ENCODE measurements around the gene KCNS1.
"Not testable (repeated sequence)": the region's sequence is repeated elsewhere in the genome, so short reads cannot be mapped to it uniquely, and the experiment has no call there.

The KCNS1 gene

DNA sequence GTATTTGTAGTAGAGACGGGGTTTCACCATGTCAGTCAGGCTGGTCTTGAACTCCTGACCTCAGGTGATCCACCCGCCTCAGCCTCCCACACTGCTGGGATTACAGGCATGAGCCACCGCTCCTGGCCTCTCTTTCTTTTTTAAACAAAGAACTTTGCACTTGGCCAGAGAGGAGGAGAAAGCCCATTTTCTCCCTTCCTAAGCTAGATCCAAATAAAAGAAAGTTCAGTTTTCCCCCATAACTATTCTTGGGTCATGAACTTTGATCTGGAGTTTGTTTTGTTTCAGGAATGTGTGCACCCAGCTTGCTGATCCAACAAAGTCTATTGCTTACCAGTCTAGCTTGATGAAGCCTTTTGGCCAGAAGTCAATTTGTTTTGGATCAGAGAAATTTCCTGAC, 23.4 kb downstream of the KCNS1 start:
- no peak for DNase-seq (ENCODE audit: low read depth in 2 of 2)

DNA sequence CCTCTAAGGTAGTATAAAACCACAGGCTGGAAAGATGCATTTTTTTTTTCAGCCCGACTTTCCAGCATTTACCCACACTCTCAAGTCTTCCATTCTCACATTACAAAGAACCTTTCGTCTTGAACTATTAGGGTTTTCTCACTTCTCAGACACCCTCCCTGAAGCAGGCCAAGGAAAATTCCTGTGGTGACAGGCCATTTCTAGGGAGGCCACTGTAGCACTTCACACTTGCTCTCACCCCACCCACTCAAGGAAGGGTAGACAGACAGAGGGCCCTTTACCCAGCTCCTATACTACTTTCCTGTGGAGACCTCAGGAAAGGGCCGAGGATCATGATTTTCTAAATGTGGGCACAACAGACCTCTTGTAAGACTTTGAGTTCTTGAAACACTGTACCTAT, 27.7 kb downstream of the KCNS1 start:
- no peak for DNase-seq (ENCODE audit: low read depth in 2 of 2)

DNA sequence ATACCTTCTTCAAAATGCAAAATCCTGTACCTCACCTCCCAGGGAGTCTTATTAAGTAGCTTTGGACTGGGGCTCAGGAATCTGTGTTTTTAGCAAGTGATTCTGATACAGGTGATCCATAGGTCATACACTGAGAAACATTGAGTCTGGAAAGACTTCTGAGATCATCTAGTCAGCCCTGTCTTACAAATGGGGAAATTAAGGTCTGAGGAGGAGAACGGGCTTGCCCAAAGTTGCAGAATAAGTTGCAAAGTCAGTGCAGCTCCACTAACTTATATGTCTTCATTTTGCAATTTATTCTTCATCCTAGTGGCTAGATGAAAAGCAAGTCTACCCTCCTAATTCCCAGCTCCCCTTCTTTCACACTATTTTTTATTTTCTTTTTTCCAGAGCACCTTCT, 28.9 kb downstream of the KCNS1 start:
- no peak for DNase-seq (ENCODE audit: low read depth in 2 of 2)

DNA sequence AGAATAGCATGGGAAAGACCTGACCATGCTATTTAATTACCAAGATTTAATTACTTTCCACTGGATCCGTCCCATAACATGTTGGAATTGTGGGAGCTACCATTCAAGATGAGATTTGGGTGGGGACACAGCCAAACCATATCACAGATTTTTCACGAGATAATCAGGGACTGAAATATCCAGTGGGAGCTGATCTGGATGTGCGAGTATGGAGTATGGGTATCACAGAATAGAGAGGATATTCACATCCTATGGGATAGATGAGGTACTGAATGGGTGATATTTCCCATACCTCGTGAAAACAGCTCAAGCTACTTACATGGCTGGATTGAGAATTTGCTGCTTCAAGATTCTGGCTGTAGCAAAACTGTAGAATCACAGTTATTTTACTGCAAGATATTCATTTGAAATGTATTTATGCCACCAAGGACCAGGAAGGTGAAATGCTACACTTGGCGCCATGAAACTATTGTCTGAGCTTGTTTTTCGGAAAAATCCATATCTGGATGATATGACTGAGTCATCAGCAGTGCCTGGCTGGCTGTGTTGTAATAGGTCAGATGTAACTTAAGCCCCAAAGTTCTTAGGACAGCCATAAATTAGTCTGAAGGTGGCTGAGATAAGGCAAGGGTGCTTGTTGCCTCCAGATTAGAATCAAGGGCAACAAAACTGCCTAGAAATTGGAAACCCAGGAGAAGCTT, 29.8 kb downstream of the KCNS1 start:
- DNase-seq (ENCODE audit: low read depth in 2 of 2): no peak

DNA sequence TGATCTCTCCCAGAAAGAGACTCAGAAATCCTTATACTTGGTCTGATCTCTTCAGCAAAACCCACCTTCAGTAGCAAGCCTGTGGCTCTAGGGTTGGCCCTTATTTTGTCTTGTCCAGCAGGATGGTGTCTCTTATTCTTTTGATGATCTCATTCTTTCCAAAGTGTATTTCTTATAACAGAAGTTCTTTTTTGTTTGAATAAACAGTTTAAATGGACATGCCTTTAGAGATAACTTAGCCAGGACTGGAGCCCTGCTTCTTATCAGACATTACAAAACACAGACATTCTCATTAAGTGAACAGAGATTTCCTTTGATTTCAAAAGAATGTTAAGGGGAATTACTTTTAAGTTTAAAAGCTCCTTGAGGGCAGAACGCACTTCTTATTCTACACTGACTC, 31.7 kb downstream of the KCNS1 start:
- no peak for DNase-seq (ENCODE audit: low read depth in 2 of 2)

DNA sequence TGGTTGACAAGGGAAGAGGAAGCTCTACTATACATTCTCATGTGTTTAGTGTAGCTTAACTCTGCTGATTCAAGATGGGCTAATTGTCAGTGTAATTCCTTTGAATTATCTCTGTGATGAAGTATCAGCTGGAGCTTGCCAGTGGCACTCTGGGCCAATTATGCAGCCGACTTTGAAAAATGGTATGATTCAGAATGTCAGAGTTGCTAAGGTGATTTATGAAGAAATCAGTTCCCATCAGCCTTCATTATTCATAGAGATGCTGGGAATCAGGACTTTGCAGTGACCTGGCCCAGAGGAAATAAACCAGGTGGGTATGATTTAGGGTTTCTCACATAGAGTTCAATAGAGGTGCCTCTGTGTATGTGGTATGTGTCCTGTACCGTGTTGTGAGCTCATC, 33.4 kb downstream of the KCNS1 start:
- no peak for DNase-seq (ENCODE audit: low read depth in 2 of 2)

DNA sequence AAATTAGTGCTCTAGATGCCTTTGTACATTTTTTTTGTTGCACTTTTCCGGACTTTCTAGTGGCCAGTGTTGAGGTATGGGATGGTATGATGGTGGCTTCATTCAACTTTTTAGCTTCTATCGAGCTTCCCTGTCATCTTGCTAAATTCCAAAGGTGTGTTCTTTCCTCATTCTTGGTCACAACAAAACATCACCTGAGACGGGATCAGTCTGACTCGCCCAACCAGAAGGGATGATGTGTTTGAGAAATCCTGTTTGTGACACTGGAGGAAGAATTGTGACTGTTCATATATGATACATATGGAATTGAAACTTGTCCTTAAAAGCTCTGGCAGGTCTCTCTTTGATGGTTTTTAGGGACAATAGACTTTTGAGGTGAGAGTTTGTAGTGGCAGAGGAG, 33.8 kb downstream of the KCNS1 start:
- DNase-seq (ENCODE audit: low read depth in 2 of 2): no peak

DNA sequence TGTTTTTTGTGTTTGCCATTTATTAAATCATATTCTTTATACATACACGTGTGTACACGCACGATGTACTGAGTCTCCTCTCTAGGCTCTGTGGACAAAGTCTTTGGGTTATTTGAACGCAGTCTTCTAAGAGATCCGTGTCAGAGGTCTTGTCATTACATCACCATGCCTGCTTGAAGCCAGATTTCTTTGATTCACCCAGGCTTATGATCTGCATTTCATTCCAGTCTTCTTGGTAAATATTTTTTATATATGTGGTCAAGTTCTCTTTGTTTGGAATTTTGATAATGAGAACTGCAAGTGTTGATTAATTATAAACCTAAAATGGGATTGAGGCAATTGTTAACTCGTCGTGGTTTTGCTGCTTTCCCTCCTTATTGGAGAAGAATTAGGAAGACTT, 34.6 kb downstream of the KCNS1 start:
- no peak for DNase-seq (ENCODE audit: low read depth in 2 of 2)

DNA sequence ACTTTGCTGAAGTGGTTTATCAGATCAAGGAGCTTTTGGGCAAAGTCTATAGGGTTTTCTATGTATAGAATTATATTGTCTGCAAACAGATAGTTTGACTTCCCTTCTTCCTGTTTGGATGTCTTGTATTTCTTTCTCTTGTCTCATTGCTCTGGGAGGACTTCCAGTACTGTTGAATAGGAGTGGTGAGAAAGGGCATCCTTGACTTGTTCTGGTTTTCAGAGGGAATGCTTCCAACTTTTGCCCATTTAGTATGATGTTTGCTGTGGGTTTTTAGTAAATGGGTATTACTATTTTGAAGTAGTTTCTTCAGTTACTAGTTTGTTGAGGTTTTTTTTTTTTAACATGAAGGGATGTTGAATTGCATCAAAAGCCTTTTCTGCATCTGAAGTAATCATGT, 36.1 kb downstream of the KCNS1 start:
- no peak for DNase-seq (ENCODE audit: low read depth in 2 of 2)

DNA sequence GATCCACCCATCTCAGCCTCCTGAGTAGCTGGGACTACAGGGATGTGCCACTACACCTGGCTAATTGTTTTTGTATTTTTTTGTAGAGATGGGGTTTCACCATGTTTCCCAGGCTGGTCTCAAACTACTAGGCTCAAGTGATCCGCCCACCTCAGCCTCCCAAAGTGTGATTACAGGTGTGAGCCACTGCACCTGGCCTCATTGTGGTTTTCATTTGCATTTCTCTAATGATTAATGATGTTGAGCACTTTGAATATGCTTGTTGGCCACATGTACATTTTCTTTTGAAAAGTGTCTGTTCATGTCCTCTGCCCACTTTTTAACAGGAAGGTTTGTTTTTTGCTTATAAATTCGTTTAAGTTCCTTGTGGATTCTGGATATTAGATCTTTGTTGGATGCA, 37.8 kb downstream of the KCNS1 start:
- DNase-seq (ENCODE audit: low read depth in 2 of 2): not testable (repeated sequence)

DNA sequence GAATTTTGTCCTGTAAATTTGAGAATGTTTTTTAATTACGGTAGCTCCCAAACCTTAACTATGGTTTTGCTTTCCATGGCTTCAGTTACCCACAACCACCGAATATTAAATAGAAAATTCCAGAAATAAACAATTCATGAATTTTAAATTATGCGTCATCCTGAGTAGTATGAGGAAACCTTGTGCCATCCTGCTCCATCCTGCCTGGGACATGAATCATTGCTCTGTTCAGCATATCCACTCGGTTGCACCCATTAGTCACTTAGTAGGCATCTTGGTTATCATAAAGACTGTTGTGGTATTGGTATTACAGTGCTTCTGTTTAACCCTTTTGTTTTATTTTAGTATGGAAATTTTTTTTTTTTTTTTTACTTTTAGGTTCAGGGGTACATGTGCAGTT, 39.7 kb downstream of the KCNS1 start:
- DNase-seq (ENCODE audit: low read depth in 2 of 2): no peak

DNA sequence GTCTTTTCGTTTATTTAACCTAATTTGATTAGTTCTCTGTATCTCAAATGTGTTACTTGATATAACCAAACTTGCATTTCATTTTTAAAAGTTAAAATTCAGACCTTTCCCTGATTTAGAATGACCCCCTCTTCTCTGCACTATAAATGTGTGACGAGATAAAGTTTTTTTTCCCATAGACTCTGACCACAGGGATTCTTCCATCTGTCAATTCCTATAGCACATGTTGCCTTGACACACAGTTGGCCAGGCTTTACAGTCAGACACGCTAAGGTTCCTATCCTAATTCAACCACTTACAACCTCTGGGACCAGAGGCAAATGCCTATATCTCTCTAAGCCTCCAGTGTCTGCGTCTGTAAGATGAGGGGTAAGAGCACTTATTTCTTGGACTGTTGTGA, 40.6 kb downstream of the KCNS1 start:
- no peak for DNase-seq (ENCODE audit: low read depth in 2 of 2)

DNA sequence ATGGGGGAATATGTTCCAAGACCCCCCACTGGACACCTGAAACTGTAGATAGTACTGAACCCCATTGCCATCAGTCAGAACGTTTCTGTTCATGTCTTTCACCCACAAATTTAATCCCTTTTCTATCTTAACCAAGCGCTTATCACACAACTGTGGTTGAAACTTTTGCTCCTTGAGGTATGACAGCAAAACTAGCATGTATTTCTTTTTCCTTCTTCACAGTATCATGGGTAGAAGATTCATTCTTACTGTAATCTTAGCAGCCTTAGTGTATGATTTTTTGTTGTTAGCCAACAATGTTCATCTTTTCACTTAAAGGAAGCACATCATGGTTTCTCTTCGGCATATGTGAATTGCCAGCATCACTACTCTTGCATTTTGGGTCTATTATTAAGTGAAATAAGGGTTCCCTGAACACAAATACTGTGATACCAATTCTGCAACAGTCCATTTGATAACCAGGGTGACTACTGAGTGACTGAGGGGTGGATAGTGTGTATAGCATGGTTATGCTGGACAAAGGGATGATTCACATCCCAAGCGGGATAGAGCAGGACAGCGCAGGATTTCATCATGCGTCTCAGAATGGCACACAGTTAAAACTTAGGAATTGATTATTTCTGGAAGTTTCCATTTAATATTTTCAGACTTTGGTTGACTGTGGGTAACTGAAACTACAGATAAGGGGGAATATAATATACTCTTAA, 41.8 kb downstream of the KCNS1 start:
- DNase-seq (ENCODE audit: low read depth in 2 of 2): no peak

DNA sequence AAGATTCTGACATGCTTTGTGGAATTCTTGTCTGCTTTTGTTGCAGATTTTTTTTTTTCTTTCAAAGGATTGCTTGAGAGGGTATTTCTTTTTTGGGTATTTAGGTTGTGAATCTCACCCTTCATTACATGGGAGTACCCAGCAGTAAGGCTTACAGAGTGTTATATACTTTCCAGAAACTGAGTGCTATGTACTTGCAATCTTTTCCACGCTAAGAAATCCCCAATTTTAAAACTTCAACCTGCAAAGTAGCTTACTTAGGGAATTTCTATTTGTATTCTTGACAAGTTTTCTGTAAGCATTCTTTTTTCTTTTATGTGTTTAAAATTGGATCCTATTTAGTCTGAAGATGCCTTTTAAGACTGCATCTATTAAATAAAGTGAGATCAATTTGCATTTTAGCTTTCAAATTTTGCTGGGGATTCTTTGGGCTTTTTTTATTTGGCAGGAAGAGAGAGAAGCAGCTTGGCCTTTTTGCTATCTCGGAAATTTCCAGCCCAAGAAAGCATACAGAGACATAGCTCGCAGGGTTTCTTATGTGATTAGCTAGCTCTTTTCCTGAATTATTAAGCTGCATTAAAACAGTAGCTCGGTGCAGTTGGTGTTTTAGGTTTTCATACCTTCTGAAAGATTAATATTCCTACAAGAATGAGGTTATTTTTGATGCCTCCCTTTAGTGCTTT, 42.6 kb downstream of the KCNS1 start:
- no peak for DNase-seq (ENCODE audit: low read depth in 2 of 2)

DNA sequence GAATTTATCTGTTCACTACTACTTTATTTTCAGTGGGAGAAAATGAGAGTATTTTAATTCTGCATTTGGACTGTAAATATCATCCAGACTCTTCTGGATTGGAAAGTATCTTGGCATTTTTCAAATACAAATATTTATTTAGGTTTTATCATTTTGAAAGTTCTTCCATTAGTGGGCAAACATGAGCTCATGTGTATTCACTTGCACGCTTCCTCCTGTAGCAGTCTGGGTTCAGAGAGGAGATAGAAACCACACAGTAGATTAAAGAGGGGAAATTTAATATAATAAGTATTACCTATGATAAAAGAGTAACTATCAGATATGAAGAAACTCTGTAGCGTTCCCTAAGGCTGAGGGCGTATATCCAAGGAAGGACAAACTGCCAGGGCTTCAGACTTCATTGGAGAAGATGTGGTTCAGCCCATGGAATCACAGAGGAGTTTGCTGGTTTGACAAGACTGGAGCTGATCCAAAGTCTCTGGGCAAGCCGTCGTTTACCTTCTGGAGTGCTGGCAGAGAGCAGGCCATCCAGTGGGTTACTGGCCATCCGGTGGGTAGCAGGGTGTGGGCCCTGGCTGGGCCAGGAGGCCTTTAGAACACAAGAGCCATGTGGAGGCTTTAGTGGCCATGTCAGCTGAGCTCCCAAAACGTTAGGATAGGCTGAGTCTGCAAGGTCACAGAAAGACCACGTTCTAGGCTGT, 44.3 kb downstream of the KCNS1 start:
- DNase-seq (ENCODE audit: low read depth in 2 of 2): no peak

DNA sequence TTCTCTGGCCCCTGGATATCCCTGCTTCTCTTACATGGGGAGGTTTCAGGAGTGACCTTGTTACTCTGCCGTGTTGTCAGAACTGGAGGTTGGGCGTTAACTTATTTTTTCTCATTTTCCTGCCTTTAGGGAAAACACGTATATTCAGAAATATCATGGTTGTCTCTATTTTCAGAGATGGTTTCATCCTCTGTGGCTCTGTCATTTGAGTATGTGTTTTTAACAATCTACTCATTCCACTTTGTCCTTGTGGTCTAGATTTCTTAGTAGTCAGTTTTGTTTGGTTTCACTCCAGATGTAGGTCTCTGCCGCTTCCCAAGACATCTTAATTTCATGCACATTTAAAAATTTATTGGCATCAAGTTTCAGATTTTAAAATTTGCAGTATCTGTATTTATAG, 45.9 kb downstream of the KCNS1 start:
- no peak for DNase-seq (ENCODE audit: low read depth in 2 of 2)

DNA sequence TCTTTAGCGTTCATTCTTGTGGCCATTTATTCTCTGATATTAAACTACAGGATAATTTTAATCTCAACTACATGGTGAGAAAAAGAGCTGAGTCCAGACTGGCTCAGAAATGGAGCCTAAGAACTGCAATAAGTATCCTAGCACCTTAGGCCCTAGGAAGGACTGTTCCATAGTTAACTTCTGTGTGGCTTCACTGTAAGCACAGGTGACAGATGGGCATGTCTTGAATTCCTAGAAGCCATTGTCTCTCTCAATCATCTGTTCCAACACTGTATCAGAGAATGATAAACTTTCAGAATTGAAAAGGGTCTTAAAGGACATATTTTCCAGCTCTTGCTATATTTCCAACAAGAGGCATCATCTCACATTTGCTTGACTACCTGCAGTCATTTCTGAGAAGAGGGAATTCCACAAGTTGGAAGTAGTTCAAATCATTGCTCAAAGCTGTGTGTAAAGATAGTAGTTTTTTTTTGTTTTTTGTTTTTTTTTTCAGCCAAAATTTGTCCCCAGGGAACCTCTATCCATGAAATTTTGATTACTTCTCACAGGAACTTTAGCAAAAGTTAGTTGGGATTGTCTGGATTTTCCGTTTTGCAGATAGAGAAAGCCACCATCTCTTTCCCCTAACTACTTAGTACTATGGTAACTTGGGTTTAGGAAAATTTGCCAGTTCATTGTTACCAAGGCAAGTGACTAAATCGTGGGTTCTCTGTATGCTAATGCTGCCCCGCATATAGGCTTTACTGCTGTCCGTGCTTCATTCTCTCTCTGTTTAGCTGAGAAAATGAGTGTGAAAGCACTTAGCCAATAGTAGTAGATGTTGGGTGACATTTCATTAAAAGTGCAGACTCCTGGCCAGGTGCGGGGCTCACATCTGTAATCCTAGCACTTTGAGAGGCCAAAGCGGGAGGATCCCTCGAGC, 47.2 kb downstream of the KCNS1 start:
- DNase-seq (ENCODE audit: low read depth in 2 of 2): no peak

DNA sequence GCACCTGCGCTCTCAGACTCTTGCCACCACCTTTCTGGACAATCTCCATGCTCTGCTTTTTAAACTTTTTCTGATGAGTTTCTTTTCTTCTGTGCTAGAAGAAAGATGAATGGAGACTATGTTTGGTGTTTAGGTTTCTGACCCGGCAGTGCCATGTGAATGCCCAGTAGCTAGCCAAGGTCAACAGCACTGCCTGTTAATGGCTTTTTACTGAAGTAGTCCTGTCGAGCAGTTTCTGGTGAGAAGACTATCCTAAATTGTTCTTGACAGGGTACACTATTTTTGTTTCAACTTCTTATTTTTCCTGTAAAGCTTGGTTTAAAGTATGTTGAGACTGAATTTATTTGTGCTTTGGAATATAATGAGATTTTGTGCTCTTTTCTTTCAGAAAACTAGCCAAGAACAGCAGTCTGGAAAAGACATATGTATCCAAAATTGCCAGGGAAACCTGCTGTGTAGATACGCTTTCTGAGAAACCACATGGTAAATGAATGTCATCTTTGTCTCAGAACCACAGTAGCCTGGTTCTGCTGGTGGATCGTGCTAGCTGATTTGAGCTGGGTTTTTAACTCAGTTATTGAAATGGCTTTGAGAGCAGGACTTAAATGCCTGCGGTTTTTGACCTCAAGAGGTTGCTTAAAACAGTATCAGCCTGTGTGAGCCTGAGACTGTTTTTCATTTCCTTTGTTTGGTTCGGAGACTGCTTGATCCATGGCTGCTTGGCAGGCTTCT, 48.1 kb downstream of the KCNS1 start:
- peak; percentile 60 to 67 for DNase-seq (ENCODE audit: low read depth in 2 of 2)

DNA sequence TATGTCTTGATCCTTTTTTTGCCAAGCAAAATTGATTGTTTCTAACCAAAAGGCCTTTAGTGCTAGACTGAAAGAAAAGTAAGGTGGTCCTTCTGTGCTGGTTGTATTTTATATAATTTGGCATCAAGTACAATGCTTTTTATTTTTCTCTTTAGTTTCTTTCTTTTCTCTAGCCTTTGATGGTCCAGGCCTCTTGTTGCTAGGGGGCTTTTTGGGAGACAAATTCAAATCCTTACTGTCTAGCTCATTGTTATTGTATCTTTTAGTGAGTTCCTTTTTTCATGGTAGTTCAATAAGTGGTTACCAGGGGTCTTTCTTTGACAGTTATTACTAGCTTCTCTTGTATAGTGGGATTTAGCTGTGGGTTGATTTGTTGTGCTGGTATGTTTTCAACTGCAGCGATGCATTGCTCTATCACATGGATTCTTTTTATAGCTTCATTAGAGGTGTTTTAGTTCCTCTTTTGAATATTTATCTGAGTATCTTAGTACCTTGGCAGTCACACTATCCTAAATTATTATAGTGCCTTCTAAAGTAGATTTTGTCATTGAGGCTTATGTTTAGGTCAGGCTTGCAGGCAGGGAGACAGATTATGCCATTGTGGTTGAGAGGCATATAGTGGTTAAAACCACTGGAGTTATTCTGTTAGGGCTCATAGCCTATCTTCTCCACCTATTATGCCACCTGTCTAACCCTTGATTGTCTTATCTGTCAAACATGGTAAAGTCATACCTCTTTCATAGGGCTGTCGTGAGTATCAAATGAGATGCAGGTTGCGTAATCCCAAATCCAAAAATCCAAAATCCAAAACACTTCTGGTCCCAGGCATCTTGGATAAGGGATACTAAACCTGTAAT, 49.5 kb downstream of the KCNS1 start:
- DNase-seq (ENCODE audit: low read depth in 2 of 2): no peak
